ENCODE measurements around the gene COMMD4.

- TF ChIP-seq CTCF (IDR thresholded peaks at IDR 0.05): no peak
- no peak for TF ChIP-seq EP300 (IDR thresholded peaks at IDR 0.05)
- no peak for TF ChIP-seq POLR2A (IDR thresholded peaks at IDR 0.05)
- no peak for TF ChIP-seq POLR2AphosphoS5 (IDR thresholded peaks at IDR 0.05)
These were observed 30.3 kb downstream of the COMMD4 start for GRCh38 chr15:75366163-75366562.
